GM19463 (cell line): ENCODE results near the gene SIVA1.

ENCODE experiments used
- ATAC-seq: cut with Tn5 transposase; IDR thresholded peaks from one replicate; pipeline ENCODE4 v1.9.1; 2021; ENCODE audit warnings: mild to moderate bottlenecking, moderate library complexity; ENCODE audit not compliant: unreplicated experiment

SIVA1 gene

DNA sequence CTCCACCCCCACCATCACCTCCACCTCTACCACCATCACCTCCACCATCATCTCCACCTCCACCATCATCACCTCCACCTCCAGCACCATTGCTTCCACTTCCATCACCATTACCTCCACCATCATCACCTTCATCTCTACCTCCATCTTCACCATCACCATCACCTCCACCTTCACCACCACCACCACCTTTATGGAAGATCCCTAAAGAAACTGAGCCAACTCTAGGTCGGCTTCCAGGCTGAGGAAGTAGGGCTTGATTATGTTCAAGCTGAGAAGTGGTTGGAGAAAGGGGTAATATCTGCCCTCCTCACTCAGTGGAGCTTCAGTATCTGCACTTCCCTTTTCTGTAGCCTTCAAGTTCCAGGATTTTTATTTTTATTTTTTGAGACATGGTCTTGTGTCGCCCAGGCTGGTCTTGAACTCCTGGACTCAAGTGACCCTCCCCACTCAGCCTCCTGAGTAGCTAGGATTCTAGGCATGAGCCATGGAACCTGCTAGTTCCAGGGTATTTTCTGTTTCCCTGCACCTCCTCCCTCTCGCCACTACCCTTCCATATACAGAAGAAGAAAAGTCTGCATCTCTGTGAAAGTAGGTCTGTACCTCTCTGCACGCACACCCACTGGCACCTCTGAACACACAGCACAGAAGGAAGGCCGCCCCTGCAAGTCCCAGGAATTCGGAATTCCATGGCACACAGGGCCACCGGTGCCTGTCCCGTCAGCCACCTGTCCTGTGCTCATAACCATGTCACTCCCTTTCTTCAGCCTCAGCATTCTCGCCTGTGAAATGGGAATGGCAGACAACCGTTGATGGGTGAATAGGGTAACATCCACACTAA, 53.9 kb downstream of the SIVA1 start:
- ATAC-seq = no peak

DNA sequence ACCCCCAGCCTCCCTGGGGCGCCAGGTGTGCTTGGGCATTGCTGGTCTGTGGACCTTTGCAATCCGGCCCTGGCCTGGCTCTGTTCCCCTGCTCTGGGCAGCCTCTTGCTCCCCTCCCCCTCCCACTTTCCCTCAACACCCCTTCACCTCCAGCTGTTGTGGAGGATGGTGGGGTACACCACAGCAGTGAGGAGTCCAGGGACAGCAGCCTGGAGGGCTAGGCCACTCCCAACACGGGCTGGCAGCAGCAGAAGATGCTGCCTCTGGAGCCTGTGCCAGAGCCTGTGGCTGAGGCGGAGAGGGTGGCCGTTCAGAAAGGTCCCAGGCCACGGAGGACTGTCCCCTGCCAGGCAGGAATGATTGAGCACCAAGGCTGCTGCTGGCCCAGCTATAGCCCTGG, 55.5 kb downstream of the SIVA1 start:
- no peak for ATAC-seq
